Effector memory CD4-positive, alpha-beta T cell (primary cell): ENCODE results near the gene MGRN1.

Experiments
- DNase-seq, 3 donors: peaks; one replicate each; pipeline ENCODE4 v3.0.0-alpha.2; 2020
- H3K27ac ChIP-seq: 2 replicates; pipeline ENCODE4 v1.7.0; 2013; ENCODE audit warnings: mild to moderate bottlenecking, low read length, moderate library complexity; ENCODE audit not compliant: insufficient read depth, poor library complexity, severe bottlenecking
- H3K27me3 ChIP-seq: replicated peaks from 2 replicates; pipeline ENCODE4 v1.7.0; 2013; ENCODE audit warnings: mild to moderate bottlenecking, low read length; ENCODE audit not compliant: insufficient read depth, control insufficient read depth, poor library complexity, severe bottlenecking
- H3K36me3 ChIP-seq: 2 replicates; pipeline ENCODE4 v1.7.0; 2013; ENCODE audit warnings: mild to moderate bottlenecking, low read length, moderate library complexity; ENCODE audit not compliant: control insufficient read depth, insufficient read depth
- H3K4me1 ChIP-seq: 2 replicates; pipeline ENCODE4 v1.7.0; 2013; ENCODE audit warnings: low read length, mild to moderate bottlenecking; ENCODE audit not compliant: control insufficient read depth, insufficient read depth, poor library complexity, severe bottlenecking
- H3K4me3 ChIP-seq: 2 replicates; pipeline ENCODE4 v1.7.0; 2013; ENCODE audit warnings: low read length, low read depth, mild to moderate bottlenecking; ENCODE audit not compliant: insufficient read depth, poor library complexity, severe bottlenecking
- H3K9me3 ChIP-seq: 2 replicates; pipeline ENCODE4 v1.7.0; 2013; ENCODE audit warnings: mild to moderate bottlenecking, low read length, moderate library complexity; ENCODE audit not compliant: control insufficient read depth

Gene MGRN1

DNA sequence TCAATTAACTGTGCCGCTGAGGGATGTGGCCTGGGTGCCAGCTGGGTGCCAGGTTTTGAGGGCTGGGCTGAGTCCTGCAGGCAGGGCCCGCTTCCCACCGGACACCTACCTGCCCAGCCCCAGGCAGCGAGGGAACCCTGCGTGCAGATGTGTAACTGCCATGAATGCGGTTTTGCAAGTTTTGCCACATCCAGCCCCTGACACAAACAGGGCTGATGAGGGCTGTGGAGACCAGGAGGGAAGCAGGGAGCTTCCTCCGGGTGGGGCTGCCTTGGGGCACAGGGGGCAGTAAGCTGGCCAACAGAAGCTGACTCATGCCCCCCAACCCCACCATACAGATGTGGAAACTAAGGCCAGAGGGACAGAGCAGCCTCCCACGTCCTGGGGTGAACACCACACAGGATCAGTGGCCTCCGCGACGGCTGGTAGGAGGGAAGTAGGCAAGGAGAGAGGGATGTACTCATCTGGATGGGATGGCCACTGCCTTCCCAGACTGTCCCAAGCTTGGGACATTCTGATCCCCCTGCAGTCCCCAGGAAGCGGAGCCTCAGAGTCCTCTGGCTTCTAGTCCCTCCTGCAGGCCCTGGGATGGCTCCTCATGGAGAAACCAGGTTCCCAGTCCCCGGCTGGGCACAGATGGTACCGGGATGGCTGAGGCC lies 11.5 kb upstream of the MGRN1 start:
- H3K4me3 ChIP-seq: peak overlapping the region; percentile 75
- peaks cover 32% of the 10 kb centered on the region for H3K4me1 ChIP-seq
- no peaks in the 10 kb centered on the region for H3K27me3 ChIP-seq
- no peaks in the 10 kb centered on the region for H3K9me3 ChIP-seq
- peaks cover 7% of the 10 kb centered on the region for H3K36me3 ChIP-seq
- no peak for DNase-seq
- H3K27ac ChIP-seq: no peak overlapping the region

- DNase-seq: no peak
- H3K27ac ChIP-seq: peak overlapping the region; percentile 79
- no peaks in the 10 kb centered on the region for H3K9me3 ChIP-seq
- H3K4me3 ChIP-seq: peak overlapping the region; percentile 75
- peaks cover 7% of the 10 kb centered on the region for H3K36me3 ChIP-seq
- H3K27me3 ChIP-seq: no peaks in the 10 kb centered on the region
- peaks cover 32% of the 10 kb centered on the region for H3K4me1 ChIP-seq
Measured at GRCh38 chr16:4613636-4614570, 10.7 kb upstream of the MGRN1 start.

GRCh38 chr16:4614571-4615383 lies 9.8 kb upstream of the MGRN1 start, which contains the start of gene UBALD1:
Gene UBALD1, minus strand, starts transcription at chr16:4614888. Its CDS starts 91 bp downstream, at chr16:4614797.
- no peaks in the 10 kb centered on the region for H3K27me3 ChIP-seq
- peaks cover 32% of the 10 kb centered on the region for H3K4me1 ChIP-seq

GRCh38 chr16:4615384-4616046 lies 9.1 kb upstream of the MGRN1 start:
- Histone ChIP-seq H3K27me3 (no peaks in the 10 kb centered on the region), H3K36me3 (no peaks in the 10 kb centered on the region), H3K9me3 (no peaks in the 10 kb centered on the region), H3K4me1 (peaks cover 32% of the 10 kb centered on the region), H3K27ac (peak overlapping the region; percentile 79), H3K4me3 (peak overlapping the region; percentile 75)
- no peak for DNase-seq

More at GRCh38 chr16:4614571-4615383, 9.8 kb upstream of the MGRN1 start, which contains the start of gene UBALD1:
- H3K27ac ChIP-seq: peak within 1 kb of the TSS; percentile 79
- peak within 1 kb of the TSS; percentile 75 for H3K4me3 ChIP-seq
- no peaks in the 10 kb centered on the region for H3K9me3 ChIP-seq
- DNase-seq: peak; percentile 62 to 74 (median 66)
- peaks cover 3% of the 10 kb centered on the region for H3K36me3 ChIP-seq

GRCh38 chr16:4616047-4616811 lies 8.4 kb upstream of the MGRN1 start:
- Histone ChIP-seq H3K36me3 (no peaks in the 10 kb centered on the region), H3K4me1 (peaks cover 32% of the 10 kb centered on the region), H3K9me3 (no peaks in the 10 kb centered on the region), H3K27ac (peak overlapping the region; percentile 88), H3K4me3 (peak overlapping the region; percentile 49), H3K27me3 (no peaks in the 10 kb centered on the region)
- DNase-seq: peak; percentile 98 to 100 (median 99)

- Histone ChIP-seq H3K36me3 (no peaks in the 10 kb centered on the region), H3K4me3 (no peak overlapping the region), H3K27ac (no peak overlapping the region), H3K27me3 (no peaks in the 10 kb centered on the region), H3K9me3 (no peaks in the 10 kb centered on the region), H3K4me1 (peaks cover 26% of the 10 kb centered on the region)
- DNase-seq: no peak
Measured at GRCh38 chr16:4617880-4618279, 6.7 kb upstream of the MGRN1 start.

DNA sequence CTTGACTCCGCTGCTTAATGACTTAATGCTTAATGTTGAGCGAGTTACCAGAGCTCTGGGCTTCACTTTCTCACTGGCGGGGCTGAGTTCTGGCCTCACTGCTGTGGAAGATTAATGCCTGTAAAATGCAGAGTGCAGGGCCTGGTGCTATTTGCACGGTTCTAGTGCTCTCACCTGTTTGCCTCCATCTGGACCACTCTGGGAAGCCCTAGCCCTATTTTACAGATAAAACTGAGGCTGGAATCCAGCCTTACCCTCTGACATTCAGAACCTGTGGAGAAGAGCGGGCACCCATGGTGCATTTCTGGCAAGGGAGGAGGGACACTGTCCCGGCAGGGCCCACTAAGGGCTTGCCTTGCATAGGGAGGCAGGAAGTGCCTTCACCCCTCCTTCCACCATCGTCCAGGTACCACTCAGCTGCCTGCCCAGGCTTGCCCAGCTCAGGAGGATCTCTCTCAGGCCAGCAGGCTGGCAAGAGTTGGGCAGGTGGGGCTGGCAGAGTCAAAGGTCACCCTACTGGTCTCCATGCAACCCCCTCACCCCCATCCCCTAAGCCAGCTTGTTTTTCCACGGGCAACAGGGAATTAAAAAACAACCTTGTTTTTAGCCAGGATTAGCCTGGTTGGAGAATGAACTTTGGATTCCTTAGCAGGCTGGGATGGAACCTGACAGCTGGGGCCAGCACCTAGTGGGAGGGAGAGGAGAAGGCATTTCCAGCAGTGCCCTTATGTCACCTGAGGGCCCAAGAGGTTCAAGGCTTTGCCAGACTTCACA lies 5.8 kb upstream of the MGRN1 start:
- H3K36me3 ChIP-seq: no peaks in the 10 kb centered on the region
- H3K4me3 ChIP-seq: no peak overlapping the region
- no peaks in the 10 kb centered on the region for H3K27me3 ChIP-seq
- no peaks in the 10 kb centered on the region for H3K9me3 ChIP-seq
- no peak for DNase-seq
- no peak overlapping the region for H3K27ac ChIP-seq
- peaks cover 17% of the 10 kb centered on the region for H3K4me1 ChIP-seq

DNA sequence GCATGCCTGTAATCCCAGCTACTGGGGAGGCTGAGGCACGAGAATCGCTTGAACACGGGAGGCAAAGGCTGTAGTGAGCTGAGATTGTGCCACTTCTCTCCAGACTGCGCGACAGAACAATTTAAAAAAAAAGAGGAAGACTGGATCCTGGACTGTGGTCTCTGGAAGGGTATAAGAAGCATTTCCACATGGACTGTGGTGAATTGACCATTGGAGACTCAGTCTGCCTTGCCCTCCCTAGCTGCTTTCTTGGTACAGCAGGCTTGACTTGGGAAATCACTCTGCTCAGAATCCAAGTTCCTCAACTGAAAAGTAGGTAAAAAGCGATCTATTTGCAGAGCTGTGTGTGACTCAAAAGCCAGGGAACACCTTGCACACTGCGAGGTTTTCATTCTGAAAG lies 1.0 kb upstream of the MGRN1 start:
- H3K27me3 ChIP-seq: no peaks in the 10 kb centered on the region
- no peaks in the 10 kb centered on the region for H3K9me3 ChIP-seq
- H3K27ac ChIP-seq: no peak overlapping the region
- no peaks in the 10 kb centered on the region for H3K36me3 ChIP-seq
- no peak for DNase-seq
- H3K4me3 ChIP-seq: no peak overlapping the region
- peaks cover 14% of the 10 kb centered on the region for H3K4me1 ChIP-seq
